GM08714 (cell line): ENCODE measurements around the gene CLASP1.
"Not testable (repeated sequence)": the region's sequence is repeated elsewhere in the genome, so short reads cannot be mapped to it uniquely, and the experiment has no call there.

Experiments
- H3K4me3 ChIP-seq: fragments of 200-500 bp; sonication (Bioruptor generic); 2 replicates; pipeline ENCODE4 v1.5.1; 2014; ENCODE audit warnings: mild to moderate bottlenecking, low read length, inconsistent platforms
- ZNF274 ChIP-seq: IDR thresholded peaks from 2 replicates; pipeline ENCODE4 v1.6.1; 2012; ENCODE audit warnings: mild to moderate bottlenecking, low read depth, low read length

Gene CLASP1

DNA sequence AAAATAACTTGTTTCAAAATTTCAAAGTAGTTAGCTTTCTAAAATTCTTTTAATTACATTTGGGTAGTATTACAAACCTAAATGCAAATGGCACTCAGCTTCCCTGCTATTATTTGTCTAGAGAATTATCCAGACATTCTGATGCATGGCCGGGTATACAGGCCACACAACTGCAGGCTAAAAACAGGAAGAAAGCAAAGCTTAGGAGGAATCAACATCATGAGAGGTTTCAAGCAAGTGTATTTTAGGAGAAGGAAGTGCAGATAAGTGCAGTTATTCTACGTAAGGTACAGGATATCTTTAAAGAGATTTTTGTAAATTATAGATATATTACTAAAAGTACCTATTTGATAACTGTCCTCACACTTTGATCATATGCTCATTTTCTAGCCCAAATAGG is 165.4 kb downstream of the CLASP1 start:
- H3K4me3 ChIP-seq = no peak overlapping the region
- no peak for TF ChIP-seq ZNF274

- no peak for TF ChIP-seq ZNF274
- no peak overlapping the region for H3K4me3 ChIP-seq
These were observed 166.2 kb downstream of the CLASP1 start for GRCh38 chr2:121483021-121483420.

- no peak overlapping the region for H3K4me3 ChIP-seq
- TF ChIP-seq ZNF274 = no peak
These were observed 168.4 kb downstream of the CLASP1 start for GRCh38 chr2:121480826-121481225.

DNA sequence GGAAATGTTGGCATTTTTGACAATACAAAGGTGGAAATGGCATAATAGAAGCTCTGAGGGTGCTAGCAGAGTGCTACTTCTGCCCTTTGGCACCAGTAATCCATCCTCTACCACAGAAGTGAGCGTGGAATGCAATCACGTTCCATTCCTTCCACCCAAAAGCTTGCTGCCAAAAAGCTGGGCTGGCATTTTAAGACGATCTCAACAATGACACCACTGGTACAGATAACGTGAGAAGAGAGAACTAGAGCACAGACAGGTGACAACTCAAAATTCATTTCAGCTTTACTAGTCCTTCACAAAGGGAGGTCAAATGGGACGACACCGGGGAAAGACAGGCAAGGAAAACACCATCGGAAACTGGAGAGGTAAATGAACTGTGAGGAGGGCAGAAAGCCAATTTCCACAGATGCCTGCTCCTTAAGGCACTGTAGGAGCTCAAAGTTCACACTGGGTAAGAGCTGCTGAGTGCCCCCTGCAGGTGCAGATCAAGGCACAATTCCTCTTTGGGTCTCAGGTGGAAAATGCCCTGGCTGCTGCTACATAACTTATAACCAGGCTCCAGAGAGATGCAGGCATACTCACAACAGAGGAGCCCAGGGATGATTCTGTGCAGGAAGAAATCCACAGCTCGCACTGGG is 169.3 kb downstream of the CLASP1 start:
- no peak overlapping the region for H3K4me3 ChIP-seq
- no peak for TF ChIP-seq ZNF274

DNA sequence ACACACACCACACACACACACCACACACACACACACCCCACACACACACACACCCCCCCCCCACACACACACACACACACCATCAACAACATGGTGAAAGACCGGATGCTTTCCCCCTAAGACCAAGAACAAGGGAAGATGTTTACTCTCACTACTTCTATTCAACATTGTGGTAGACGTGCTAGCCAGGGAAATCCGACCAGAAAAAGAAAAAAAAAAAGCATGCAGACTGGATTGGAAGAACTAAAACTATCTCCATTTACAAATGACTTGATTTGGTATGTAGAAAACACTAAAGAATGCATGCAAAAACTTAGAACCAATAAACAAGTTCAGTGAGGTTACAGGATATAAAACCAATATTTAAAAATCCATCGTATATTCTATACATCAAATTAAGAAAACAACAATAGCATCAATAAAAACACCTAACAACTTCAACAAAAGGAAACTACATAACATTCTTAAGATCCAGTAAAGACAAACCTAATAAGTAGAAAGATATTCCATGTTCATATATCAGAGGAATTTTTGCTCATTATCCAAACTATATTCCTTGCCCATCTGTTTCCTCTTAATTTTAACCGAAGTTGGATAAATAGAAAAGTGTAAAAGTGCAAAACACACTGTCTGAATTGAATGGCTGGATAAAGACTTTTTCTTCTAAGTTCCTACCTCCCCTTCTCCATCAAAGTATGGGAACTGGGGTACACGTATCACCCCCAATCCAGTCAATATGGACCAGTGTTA is 170.1 kb downstream of the CLASP1 start:
- TF ChIP-seq ZNF274 = no peak
- no peak overlapping the region for H3K4me3 ChIP-seq

GRCh38 chr2:121478358-121478995 is 170.8 kb downstream of the CLASP1 start:
- H3K4me3 ChIP-seq = not testable (repeated sequence)

GRCh38 chr2:121476684-121477083 is 172.6 kb downstream of the CLASP1 start:
- TF ChIP-seq ZNF274 = no peak
- H3K4me3 ChIP-seq = no peak overlapping the region

GRCh38 chr2:121475811-121476571 is 173.3 kb downstream of the CLASP1 start:
- TF ChIP-seq ZNF274 = no peak

GRCh38 chr2:121473512-121473911 is 175.8 kb downstream of the CLASP1 start:
- no peak overlapping the region for H3K4me3 ChIP-seq
- TF ChIP-seq ZNF274 = no peak

More at GRCh38 chr2:121475811-121476571, 173.3 kb downstream of the CLASP1 start:
- H3K4me3 ChIP-seq = no peak overlapping the region

- TF ChIP-seq ZNF274 = no peak
- H3K4me3 ChIP-seq = no peak overlapping the region
These were observed 176.7 kb downstream of the CLASP1 start for GRCh38 chr2:121472470-121472993.

GRCh38 chr2:121471532-121472469 is 177.5 kb downstream of the CLASP1 start:
- TF ChIP-seq ZNF274 = no peak
- H3K4me3 ChIP-seq = no peak overlapping the region

GRCh38 chr2:121470917-121471316 is 178.3 kb downstream of the CLASP1 start:
- no peak overlapping the region for H3K4me3 ChIP-seq
- TF ChIP-seq ZNF274 = no peak

GRCh38 chr2:121469356-121469755 is 179.9 kb downstream of the CLASP1 start:
- no peak for TF ChIP-seq ZNF274
- H3K4me3 ChIP-seq = no peak overlapping the region

DNA sequence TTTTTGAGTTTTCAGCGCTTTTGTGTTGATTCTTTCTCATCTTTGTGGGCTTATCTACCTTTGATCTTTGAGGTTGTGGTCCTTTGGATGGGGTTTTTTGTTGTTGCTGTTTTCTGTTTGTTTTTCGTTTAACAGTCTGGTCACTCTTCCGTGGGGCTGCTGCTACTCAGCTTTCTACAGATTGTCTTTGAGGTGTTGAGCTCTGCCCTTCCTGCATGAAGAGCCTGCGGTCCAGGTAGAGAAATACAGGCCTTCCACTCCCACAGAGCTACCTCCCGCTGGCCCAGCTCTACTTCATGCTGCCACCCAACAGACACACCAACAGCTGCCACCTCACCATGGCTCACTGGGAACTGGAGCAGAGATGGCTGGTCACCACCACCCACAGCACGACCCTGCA is 180.3 kb downstream of the CLASP1 start:
- TF ChIP-seq ZNF274 = no peak

More for the DNA sequence above, 180.3 kb downstream of the CLASP1 start:
- H3K4me3 ChIP-seq = no peak overlapping the region
